Measurements from ENCODE around the gene HNF4A.

The HNF4A gene

GRCh38 chr20:44404204-44405181 lies 49.0 kb downstream of the HNF4A start:
- TF ChIP-seq CTCF (IDR thresholded peaks at IDR 0.05) (no peak), ZFX (IDR thresholded peaks at IDR 0.05; ENCODE audit: borderline replicate concordance) (no peak)
- no peak overlapping the region for H3K27ac ChIP-seq

DNA sequence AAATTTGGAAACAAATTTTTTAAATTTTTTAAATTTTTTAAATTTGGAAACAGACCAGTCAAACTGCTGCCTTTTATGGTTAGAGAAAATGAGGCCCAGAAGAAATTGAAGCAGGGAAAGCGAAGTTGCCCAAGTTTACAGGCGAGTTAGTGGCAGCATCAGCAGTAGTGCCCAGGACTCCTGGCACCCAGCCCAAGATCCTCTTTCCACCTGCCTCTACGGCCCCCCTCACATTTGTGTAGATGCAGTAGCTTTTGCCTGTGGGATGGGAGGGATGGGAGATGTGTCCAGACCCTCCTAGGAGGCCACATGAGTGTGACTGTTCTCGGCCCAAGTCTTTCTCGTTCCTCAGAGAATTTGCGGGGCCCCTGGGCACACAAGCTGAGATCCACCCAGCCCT lies 49.8 kb downstream of the HNF4A start:
- TF ChIP-seq ZFX (IDR thresholded peaks at IDR 0.05; ENCODE audit: borderline replicate concordance), result no peak
- TF ChIP-seq CTCF (IDR thresholded peaks at IDR 0.05), result no peak
- no peak overlapping the region for H3K27ac ChIP-seq

GRCh38 chr20:44405785-44406571 lies 50.5 kb downstream of the HNF4A start:
- H3K27ac ChIP-seq, result no peak overlapping the region
- TF ChIP-seq ZFX (IDR thresholded peaks at IDR 0.05; ENCODE audit: borderline replicate concordance) (no peak), CTCF (IDR thresholded peaks at IDR 0.05) (no peak)

GRCh38 chr20:44406572-44407137 lies 51.2 kb downstream of the HNF4A start:
- H3K27ac ChIP-seq, result no peak overlapping the region

DNA sequence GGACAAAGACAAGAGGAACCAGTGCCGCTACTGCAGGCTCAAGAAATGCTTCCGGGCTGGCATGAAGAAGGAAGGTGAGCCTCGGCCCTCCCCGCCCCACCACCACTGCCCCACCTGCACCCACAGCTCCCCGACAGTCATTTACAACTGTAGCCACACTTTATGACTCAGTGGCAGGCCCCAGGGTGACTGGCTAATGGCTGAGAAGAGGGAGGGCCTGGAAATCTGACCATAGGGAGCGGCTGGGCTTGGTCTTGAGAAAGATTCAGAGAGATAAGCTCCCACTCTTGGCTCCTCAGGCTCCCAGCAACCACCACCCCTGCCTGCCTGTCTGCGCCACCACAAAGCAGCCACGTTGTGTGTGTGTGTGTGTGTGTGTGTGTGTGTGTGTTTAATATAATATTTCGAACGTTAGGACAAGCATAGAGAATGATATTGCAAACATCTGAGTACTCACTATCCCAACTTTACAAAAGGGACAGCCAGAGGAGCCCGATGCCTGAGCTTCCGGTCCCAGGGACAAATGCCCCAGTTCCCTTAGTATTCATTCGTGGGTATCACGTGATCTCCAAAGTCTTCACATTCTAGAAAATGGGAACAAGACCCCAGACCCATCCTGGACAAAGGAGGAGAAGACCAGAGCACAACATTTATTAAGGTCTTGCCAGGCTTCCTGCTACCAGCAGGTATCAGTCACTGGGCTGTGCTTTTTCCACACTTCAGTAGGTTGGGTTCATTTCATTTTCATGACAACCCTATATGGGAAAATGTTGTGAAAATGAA lies 52.1 kb downstream of the HNF4A start:
- H3K27ac ChIP-seq, result no peak overlapping the region
- TF ChIP-seq CTCF (IDR thresholded peaks at IDR 0.05) (no peak), ZFX (IDR thresholded peaks at IDR 0.05; ENCODE audit: borderline replicate concordance) (no peak)

More at GRCh38 chr20:44406572-44407137, 51.2 kb downstream of the HNF4A start:
- TF ChIP-seq ZFX (IDR thresholded peaks at IDR 0.05; ENCODE audit: borderline replicate concordance) (no peak), CTCF (IDR thresholded peaks at IDR 0.05) (no peak)

GRCh38 chr20:44409132-44409600 lies 53.7 kb downstream of the HNF4A start:
- TF ChIP-seq CTCF (IDR thresholded peaks at IDR 0.05) (no peak), ZFX (IDR thresholded peaks at IDR 0.05; ENCODE audit: borderline replicate concordance) (no peak)
- no peak overlapping the region for H3K27ac ChIP-seq

Measured in 22Rv1 (cell line).